HCT116 (cell line): ENCODE results near the gene MYCN. TPM values are rescaled to one million over a fixed set of nuclear protein-coding genes. Genes with fewer than 3 reads are reported as not detected.

Experiments
- ATAC-seq: fragments of 200-7000 bp; cut with Tn5 transposase; 2 replicates; pipeline ENCODE4 v1.9.1; 2020; ENCODE audit warnings: mild to moderate bottlenecking, moderate library complexity
- BruUV-seq: library from RNA; stranded (reverse); fragments of 400-500 nt; replicated peaks from 2 replicates; lab custom pipeline; 2021; lab: Mats Ljungman, UMichigan
- CTCF ChIA-PET: fragments of 300-600 bp; sonication (Branson Sonifier 250); formaldehyde crosslinking; loops from one replicate; lab custom pipeline; 2021; ENCODE audit warnings: antibody characterized with exemption; lab: Charles Lee
- POLR2A ChIA-PET: fragments of 300-600, 350-600 bp; sonication (Branson Sonifier 250); formaldehyde crosslinking; loops from one replicate; lab custom pipeline; 2021; ENCODE audit warnings: antibody characterized with exemption; lab: Charles Lee
- RAD21 ChIA-PET, 2 experiments: fragments of 300-600 bp; sonication (Branson Sonifier 250); formaldehyde crosslinking; loops; one replicate each; lab custom pipeline; 2023; ENCODE audit warnings: low total read pairs in 2 of 2; ENCODE audit not compliant: uncharacterized antibody in 2 of 2, unreplicated experiment in 2 of 2, low non-redundant PET in 1 of 2; lab: Charles Lee
- DNase-seq: peaks from one replicate; pipeline ENCODE4 v3.0.0-alpha.2; 2010; ENCODE audit warnings: low read depth, low spot score
- H2AFZ ChIP-seq: fragments of 200-600 bp; shearing (Covaris generic), sonication (generic); 2 replicates; pipeline ENCODE4 v1.6.1; 2017; ENCODE audit warnings: low read depth, mixed run types, mixed read lengths, antibody characterized with exemption, low read length; ENCODE audit not compliant: poor library complexity, severe bottlenecking
- H3K27ac ChIP-seq: 2 replicates; pipeline ENCODE4 v1.5.1; 2012; ENCODE audit warnings: low read depth, low read length
- H3K27me3 ChIP-seq: fragments of 200-600 bp; sonication (generic); 2 replicates; pipeline ENCODE4 v1.6.1; 2016; ENCODE audit warnings: mixed run types, low read length, mixed read lengths; ENCODE audit not compliant: insufficient read depth
- H3K36me3 ChIP-seq, 2 experiments: fragments of 200-500 bp in 1 of 2; fragments of 200-600 bp in 1 of 2; sonication (Bioruptor generic) in 1 of 2; sonication (generic) in 1 of 2; 2 replicates each; pipeline versions ENCODE4 v1.5.1 to v1.6.1; 2014 to 2016; ENCODE audit warnings: low read length in 2 of 2, inconsistent platforms in 1 of 2, mixed read lengths in 1 of 2, mixed run types in 1 of 2; ENCODE audit not compliant: insufficient read depth in 2 of 2, control insufficient read depth in 1 of 2
- H3K4me1 ChIP-seq, 2 experiments: fragments of 200-600 bp in 1 of 2; sonication (generic) in 1 of 2; 2 replicates each; pipeline versions ENCODE4 v1.5.1 to v1.6.1; 2012 to 2017; ENCODE audit warnings: low read length in 2 of 2, inconsistent platforms in 1 of 2, mild to moderate bottlenecking in 1 of 2, mixed read lengths in 1 of 2, mixed run types in 1 of 2, moderate library complexity in 1 of 2; ENCODE audit not compliant: insufficient read depth in 2 of 2, control insufficient read depth in 1 of 2
- H3K4me2 ChIP-seq: fragments of 200-600 bp; sonication (generic); 2 replicates; pipeline ENCODE4 v1.6.1; 2017; ENCODE audit warnings: mixed run types, low read length, mixed read lengths
- H3K4me3 ChIP-seq, 2 experiments: fragments of 200-600 bp in 1 of 2; sonication (generic) in 1 of 2; replicated peaks in 1 of 2; 2 replicates each; pipeline ENCODE4 v1.5.1; 2011 to 2016; ENCODE audit warnings: low read length in 2 of 2, control low read depth in 1 of 2, low read depth in 1 of 2, mild to moderate bottlenecking in 1 of 2, mixed read lengths in 1 of 2, mixed run types in 1 of 2
- H3K79me2 ChIP-seq: fragments of 200-600 bp; sonication (generic); 2 replicates; pipeline ENCODE4 v1.6.1; 2017; ENCODE audit warnings: mild to moderate bottlenecking, mixed run types, low read length, moderate library complexity, mixed read lengths; ENCODE audit not compliant: insufficient read depth
- H3K9ac ChIP-seq: fragments of 200-600 bp; sonication (generic); 2 replicates; pipeline ENCODE4 v1.6.1; 2016; ENCODE audit warnings: low read length, mixed read lengths
- H3K9me2 ChIP-seq: fragments of 200-600 bp; sonication (generic), shearing (Covaris generic); 2 replicates; pipeline ENCODE4 v1.6.1; 2017; ENCODE audit warnings: mixed run types, mild to moderate bottlenecking, moderate library complexity; ENCODE audit not compliant: insufficient read depth
- H3K9me3 ChIP-seq, 2 experiments: fragments of 200-500 bp in 1 of 2; fragments of 200-600 bp in 1 of 2; sonication (Bioruptor generic) in 1 of 2; sonication (generic) in 1 of 2; 2 replicates each; pipeline ENCODE4 v1.6.1; 2014 to 2017; ENCODE audit warnings: low read length in 2 of 2, mixed read lengths in 2 of 2, inconsistent platforms in 1 of 2, low read depth in 1 of 2, mild to moderate bottlenecking in 1 of 2, mixed run types in 1 of 2, moderate library complexity in 1 of 2; ENCODE audit not compliant: control insufficient read depth in 1 of 2, insufficient read depth in 1 of 2
- H4K20me1 ChIP-seq: fragments of 200-600 bp; sonication (generic), shearing (Covaris generic); 2 replicates; pipeline ENCODE4 v1.6.1; 2017; ENCODE audit warnings: mixed run types, mild to moderate bottlenecking, moderate library complexity; ENCODE audit not compliant: insufficient read depth
- CBX3 ChIP-seq: IDR thresholded peaks from 2 replicates; pipeline ENCODE4 v1.6.1; 2012; ENCODE audit warnings: low read depth
- CEBPB ChIP-seq: IDR thresholded peaks from 2 replicates; pipeline ENCODE4 v1.6.1; 2012; ENCODE audit warnings: low read depth
- EGR1 ChIP-seq: IDR thresholded peaks from 2 replicates; pipeline ENCODE4 v1.6.1; 2012; ENCODE audit warnings: low read depth
- ELF1 ChIP-seq: IDR thresholded peaks from 2 replicates; pipeline ENCODE4 v1.6.1; 2012; ENCODE audit warnings: low read depth, borderline replicate concordance
- EZH2 ChIP-seq: fragments of 200-600 bp; sonication (generic); IDR thresholded peaks from 2 replicates; pipeline ENCODE4 v1.6.1; 2017; ENCODE audit warnings: antibody characterized with exemption, mixed run types
- FOSL1 ChIP-seq: IDR thresholded peaks from 2 replicates; pipeline ENCODE4 v1.6.1; 2012; ENCODE audit warnings: low read depth
- POLR2A ChIP-seq: IDR thresholded peaks from 2 replicates; pipeline ENCODE4 v1.7.0; 2011; ENCODE audit warnings: borderline replicate concordance; ENCODE audit not compliant: insufficient read depth, insufficient read length; ENCODE audit errors: extremely low read depth
- POLR2AphosphoS5 ChIP-seq: IDR thresholded peaks from 2 replicates; pipeline ENCODE4 v1.6.1; 2011; ENCODE audit warnings: mild to moderate bottlenecking, low read depth, low read length, moderate library complexity
- SRF ChIP-seq: IDR thresholded peaks from 2 replicates; pipeline ENCODE4 v1.6.1; 2012; ENCODE audit warnings: low read depth
- TCF7L2 ChIP-seq: IDR thresholded peaks from 2 replicates; pipeline ENCODE4 v1.7.0; 2011; ENCODE audit warnings: borderline replicate concordance, inconsistent platforms; ENCODE audit not compliant: insufficient read depth, insufficient read length; ENCODE audit errors: extremely low read depth
- YY1 ChIP-seq: IDR thresholded peaks from 2 replicates; pipeline ENCODE4 v1.6.1; 2011; ENCODE audit warnings: low read length, low read depth, moderate library complexity, mild to moderate bottlenecking; ENCODE audit not compliant: insufficient replicate concordance; ENCODE audit errors: extremely low read depth
- ZFX ChIP-seq: fragments of 450-650 bp; IDR thresholded peaks from 2 replicates; pipeline ENCODE4 v1.6.1; 2017
- intact Hi-C: fragments of 100-400 bp; cut with micrococcal nuclease; formaldehyde crosslinking; loops from 2 replicates; pipeline ENCODE4 v1.10.0; 2022
- total RNA-seq: library from RNA; stranded (reverse); gene quantifications from one replicate; pipeline ENCODE4 v1.2.1, GENCODE V29; 2021; ENCODE audit not compliant: unreplicated experiment
- TF ChIP-seq, protein P1 (sequence below): IDR thresholded peaks from 2 replicates; pipeline ENCODE4 v1.6.1; 2012
- TF ChIP-seq, protein P2 (sequence below), 3 experiments: fragments of 200-600 bp in 1 of 3; sonication (generic) in 1 of 3; IDR thresholded peaks in 2 of 3; conservative IDR thresholded peaks in 1 of 3; 2 replicates each; pipeline ENCODE4 v1.5.1; 2012 to 2017; ENCODE audit warnings: low read depth in 2 of 3, low read length in 2 of 3, antibody characterized with exemption in 1 of 3, borderline replicate concordance in 1 of 3, control low read depth in 1 of 3, mild to moderate bottlenecking in 1 of 3, mixed read lengths in 1 of 3, mixed run types in 1 of 3, moderate library complexity in 1 of 3; ENCODE audit not compliant: insufficient read depth in 1 of 3
- TF ChIP-seq, protein P3 (sequence below): IDR thresholded peaks from 2 replicates; pipeline ENCODE4 v1.6.1; 2012

MYCN gene
- total RNA-seq, 1 experiment from 2014 or later, result not detected

DNA sequence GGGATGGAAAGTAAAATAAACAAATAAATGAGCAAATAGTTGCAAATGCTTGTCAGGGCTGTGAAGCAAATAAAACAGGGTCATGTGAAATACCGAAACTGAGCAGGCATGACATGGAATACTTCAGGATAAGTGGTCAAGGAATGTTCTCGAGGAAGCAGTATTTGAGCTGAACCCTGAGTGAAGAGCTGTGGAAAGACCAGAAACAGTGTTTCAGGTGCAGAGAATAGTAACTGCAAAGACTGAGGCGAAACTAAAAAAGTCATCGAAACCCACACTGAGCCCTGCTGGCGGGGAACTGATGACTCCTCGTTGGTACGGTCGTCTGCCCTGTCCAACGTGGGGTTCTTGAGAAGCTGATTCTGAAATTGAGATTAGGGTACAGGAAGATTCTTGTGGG, 27.2 kb upstream of the MYCN start:
- Histone ChIP-seq H3K9me2 (no peaks in the 10 kb centered on the region), H3K27ac (no peak overlapping the region), H3K4me3 (no peak overlapping the region), H4K20me1 (no peaks in the 10 kb centered on the region), H3K9ac (no peak overlapping the region), H3K9me3 (no peaks in the 10 kb centered on the region), H3K4me1 (peaks cover 2 to 9% of the 10 kb centered on the region in 2 experiments; a peak in 1 of 4 replicates), H3K79me2 (no peaks in the 10 kb centered on the region), H3K4me2 (no peak overlapping the region)
- ATAC-seq, result no peak
- no peak for DNase-seq
- CTCF ChIA-PET, result no interaction called here
- no TSS peak for BruUV-seq
- intact Hi-C loops, result no loop called here
- POLR2A ChIA-PET, result no interaction called here
- TF ChIP-seq CBX3 (no peak), SRF (no peak), ELF1 (no peak), YY1 (no peak)
- TF ChIP-seq, all 23 proteins: peak for 0
- no peaks in the 10 kb centered on the region for H3K36me3 ChIP-seq
- RAD21 ChIA-PET, result no interaction called here
- H3K27me3 ChIP-seq, result no peaks in the 10 kb centered on the region
- no peak overlapping the region for H2AFZ ChIP-seq

DNA sequence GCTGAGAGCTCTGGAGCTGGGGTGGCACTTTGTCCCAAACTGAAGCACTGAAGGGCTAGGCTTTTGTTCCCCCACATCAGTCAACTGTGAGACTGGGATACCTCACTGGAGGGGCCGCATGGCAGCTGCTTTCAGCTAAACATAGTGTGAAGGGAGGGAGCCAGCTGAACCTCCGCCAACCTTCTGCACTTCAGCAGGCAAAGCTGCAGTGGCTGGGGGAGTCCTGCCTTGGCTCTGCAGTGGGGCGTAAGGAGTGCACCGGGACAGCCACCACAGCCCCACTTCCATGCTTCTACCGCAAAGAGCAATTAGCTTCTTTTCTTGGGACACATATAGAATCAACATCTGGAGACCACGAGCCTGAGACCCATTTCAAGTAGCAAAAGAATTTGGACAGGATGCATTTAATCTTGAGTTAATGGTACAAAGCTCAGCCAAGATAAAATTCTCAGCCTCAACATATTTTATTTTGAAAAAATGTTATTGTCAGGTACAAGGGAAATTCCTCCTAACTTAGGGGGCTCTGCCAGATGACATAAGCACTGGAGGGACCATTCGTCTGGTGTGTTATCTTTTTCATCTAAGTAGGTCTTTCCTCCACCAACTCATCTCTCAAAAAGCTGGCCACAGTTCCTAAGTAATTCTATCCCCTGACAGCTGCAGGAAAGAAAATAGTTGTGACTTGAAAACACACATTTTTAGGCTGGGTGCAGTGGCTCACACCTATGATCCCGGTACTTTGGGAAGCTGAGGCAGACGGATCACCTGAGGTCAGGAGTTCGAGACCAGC, 25.6 kb upstream of the MYCN start:
- ChIA-PET CTCF (no interaction called here), POLR2A (no interaction called here), RAD21 (no interaction called here)
- Histone ChIP-seq H3K36me3 (no peaks in the 10 kb centered on the region), H3K27ac (no peak overlapping the region), H3K9ac (no peak overlapping the region), H3K9me2 (no peaks in the 10 kb centered on the region), H3K27me3 (peaks cover 1% of the 10 kb centered on the region; the same call in 1 of the 2 replicates), H4K20me1 (no peaks in the 10 kb centered on the region), H3K4me3 (no peak overlapping the region), H2AFZ (no peak overlapping the region), H3K79me2 (no peaks in the 10 kb centered on the region), H3K4me1 (peaks cover 2 to 13% of the 10 kb centered on the region in 2 experiments; a peak in 1 of 4 replicates), H3K9me3 (no peaks in the 10 kb centered on the region), H3K4me2 (no peak overlapping the region)
- intact Hi-C loops, result no loop called here
- no TSS peak for BruUV-seq
- ATAC-seq, result no peak
- no peak for DNase-seq
- TF ChIP-seq ZFX (no peak), FOSL1 (no peak), CEBPB (no peak), TCF7L2 (no peak), POLR2A (no peak), EZH2 (no peak), ELF1 (no peak), YY1 (no peak), EGR1 (no peak), POLR2AphosphoS5 (no peak)
- TF ChIP-seq, protein P1, sequence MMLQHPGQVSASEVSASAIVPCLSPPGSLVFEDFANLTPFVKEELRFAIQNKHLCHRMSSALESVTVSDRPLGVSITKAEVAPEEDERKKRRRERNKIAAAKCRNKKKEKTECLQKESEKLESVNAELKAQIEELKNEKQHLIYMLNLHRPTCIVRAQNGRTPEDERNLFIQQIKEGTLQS, result no peak
- TF ChIP-seq, protein P2, sequence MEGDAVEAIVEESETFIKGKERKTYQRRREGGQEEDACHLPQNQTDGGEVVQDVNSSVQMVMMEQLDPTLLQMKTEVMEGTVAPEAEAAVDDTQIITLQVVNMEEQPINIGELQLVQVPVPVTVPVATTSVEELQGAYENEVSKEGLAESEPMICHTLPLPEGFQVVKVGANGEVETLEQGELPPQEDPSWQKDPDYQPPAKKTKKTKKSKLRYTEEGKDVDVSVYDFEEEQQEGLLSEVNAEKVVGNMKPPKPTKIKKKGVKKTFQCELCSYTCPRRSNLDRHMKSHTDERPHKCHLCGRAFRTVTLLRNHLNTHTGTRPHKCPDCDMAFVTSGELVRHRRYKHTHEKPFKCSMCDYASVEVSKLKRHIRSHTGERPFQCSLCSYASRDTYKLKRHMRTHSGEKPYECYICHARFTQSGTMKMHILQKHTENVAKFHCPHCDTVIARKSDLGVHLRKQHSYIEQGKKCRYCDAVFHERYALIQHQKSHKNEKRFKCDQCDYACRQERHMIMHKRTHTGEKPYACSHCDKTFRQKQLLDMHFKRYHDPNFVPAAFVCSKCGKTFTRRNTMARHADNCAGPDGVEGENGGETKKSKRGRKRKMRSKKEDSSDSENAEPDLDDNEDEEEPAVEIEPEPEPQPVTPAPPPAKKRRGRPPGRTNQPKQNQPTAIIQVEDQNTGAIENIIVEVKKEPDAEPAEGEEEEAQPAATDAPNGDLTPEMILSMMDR (IDR thresholded peaks at IDR 0.05 in 2 of 3, conservative IDR thresholded peaks at IDR 0.05 in 1 of 3; ENCODE audit: borderline replicate concordance in 1 of 3, insufficient read depth in 1 of 3, low read depth in 2 of 3, low read length in 2 of 3), result no peak
- TF ChIP-seq, protein P3, sequence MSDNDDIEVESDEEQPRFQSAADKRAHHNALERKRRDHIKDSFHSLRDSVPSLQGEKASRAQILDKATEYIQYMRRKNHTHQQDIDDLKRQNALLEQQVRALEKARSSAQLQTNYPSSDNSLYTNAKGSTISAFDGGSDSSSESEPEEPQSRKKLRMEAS, result no peak
